HL-60 (cell line): ENCODE results near the gene TEX22.

Experiments
- DNase-seq, 2 experiments: peaks; one replicate each; pipeline ENCODE4 v3.0.0-alpha.2; 2010 to 2020; ENCODE audit warnings: low read depth in 1 of 2, low spot score in 1 of 2
- H3K27ac ChIP-seq: fragments of 250-450 bp; sonication (Bioruptor Pico); replicated peaks from 2 replicates; pipeline ENCODE4 v1.5.1; 2020; ENCODE audit warnings: mild to moderate bottlenecking, moderate library complexity
- H3K27me3 ChIP-seq: fragments of 250-450 bp; sonication (Bioruptor Pico); 2 replicates; pipeline ENCODE4 v1.5.1; 2021; ENCODE audit warnings: mild to moderate bottlenecking, moderate library complexity; ENCODE audit not compliant: insufficient read depth, poor library complexity, severe bottlenecking
- H3K4me3 ChIP-seq: replicated peaks from 2 replicates; pipeline ENCODE4 v1.5.1; 2011; ENCODE audit warnings: mild to moderate bottlenecking, control low read depth, low read length; ENCODE audit not compliant: insufficient read depth
- CTCF ChIP-seq: IDR thresholded peaks from one replicate; pipeline ENCODE4 v1.5.1; 2011; ENCODE audit warnings: low read length, control low read depth, inconsistent platforms; ENCODE audit not compliant: insufficient read depth
- GABPA ChIP-seq: IDR thresholded peaks from 2 replicates; pipeline ENCODE4 v1.6.1; 2012; ENCODE audit warnings: low read depth
- POLR2AphosphoS5 ChIP-seq: IDR thresholded peaks from 2 replicates; pipeline ENCODE4 v1.6.1; 2012; ENCODE audit warnings: low read depth
- SPI1 ChIP-seq: IDR thresholded peaks from 2 replicates; pipeline ENCODE4 v1.6.1; 2012; ENCODE audit warnings: low read depth, mild to moderate bottlenecking, borderline replicate concordance
- TF ChIP-seq, protein P1 (sequence below): IDR thresholded peaks from 2 replicates; pipeline ENCODE4 v1.6.1; 2012; ENCODE audit warnings: low read depth; ENCODE audit not compliant: insufficient replicate concordance

TEX22 gene

GRCh38 chr14:105353136-105353535 lies 45.2 kb upstream of the TEX22 start:
- DNase-seq = no peak
- TF ChIP-seq GABPA (no peak), CTCF (no peak), POLR2AphosphoS5 (no peak), SPI1 (no peak)
- TF ChIP-seq, protein P1, sequence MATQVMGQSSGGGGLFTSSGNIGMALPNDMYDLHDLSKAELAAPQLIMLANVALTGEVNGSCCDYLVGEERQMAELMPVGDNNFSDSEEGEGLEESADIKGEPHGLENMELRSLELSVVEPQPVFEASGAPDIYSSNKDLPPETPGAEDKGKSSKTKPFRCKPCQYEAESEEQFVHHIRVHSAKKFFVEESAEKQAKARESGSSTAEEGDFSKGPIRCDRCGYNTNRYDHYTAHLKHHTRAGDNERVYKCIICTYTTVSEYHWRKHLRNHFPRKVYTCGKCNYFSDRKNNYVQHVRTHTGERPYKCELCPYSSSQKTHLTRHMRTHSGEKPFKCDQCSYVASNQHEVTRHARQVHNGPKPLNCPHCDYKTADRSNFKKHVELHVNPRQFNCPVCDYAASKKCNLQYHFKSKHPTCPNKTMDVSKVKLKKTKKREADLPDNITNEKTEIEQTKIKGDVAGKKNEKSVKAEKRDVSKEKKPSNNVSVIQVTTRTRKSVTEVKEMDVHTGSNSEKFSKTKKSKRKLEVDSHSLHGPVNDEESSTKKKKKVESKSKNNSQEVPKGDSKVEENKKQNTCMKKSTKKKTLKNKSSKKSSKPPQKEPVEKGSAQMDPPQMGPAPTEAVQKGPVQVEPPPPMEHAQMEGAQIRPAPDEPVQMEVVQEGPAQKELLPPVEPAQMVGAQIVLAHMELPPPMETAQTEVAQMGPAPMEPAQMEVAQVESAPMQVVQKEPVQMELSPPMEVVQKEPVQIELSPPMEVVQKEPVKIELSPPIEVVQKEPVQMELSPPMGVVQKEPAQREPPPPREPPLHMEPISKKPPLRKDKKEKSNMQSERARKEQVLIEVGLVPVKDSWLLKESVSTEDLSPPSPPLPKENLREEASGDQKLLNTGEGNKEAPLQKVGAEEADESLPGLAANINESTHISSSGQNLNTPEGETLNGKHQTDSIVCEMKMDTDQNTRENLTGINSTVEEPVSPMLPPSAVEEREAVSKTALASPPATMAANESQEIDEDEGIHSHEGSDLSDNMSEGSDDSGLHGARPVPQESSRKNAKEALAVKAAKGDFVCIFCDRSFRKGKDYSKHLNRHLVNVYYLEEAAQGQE = no peak
- H3K27ac ChIP-seq = no peak overlapping the region
- H3K4me3 ChIP-seq = no peak overlapping the region
- no peaks in the 10 kb centered on the region for H3K27me3 ChIP-seq

DNA sequence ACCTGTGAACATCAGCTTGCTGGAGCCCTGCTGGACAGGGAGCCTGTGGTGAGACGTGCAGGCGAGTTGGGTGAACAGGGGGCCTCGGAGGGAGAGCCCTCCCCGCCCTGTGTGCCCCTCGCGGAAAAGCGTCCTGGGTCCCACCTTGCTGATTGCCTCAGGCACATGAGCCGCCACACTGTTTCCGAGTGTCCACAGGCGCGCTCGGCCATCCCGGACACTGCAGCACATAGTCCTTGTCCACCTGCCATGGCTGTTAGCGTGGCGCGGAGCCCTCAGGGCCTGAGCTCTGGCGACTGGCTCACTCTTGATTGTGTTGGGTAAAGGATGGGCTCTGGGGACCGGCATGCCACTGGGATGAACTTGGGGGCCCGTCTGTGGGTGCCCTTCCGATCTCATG lies 43.8 kb upstream of the TEX22 start:
- Histone ChIP-seq H3K27me3 (no peaks in the 10 kb centered on the region), H3K27ac (no peak overlapping the region), H3K4me3 (no peak overlapping the region)
- TF ChIP-seq, protein P1 = no peak
- TF ChIP-seq POLR2AphosphoS5 (no peak), SPI1 (no peak), GABPA (no peak), CTCF (no peak)
- DNase-seq = no peak

DNA sequence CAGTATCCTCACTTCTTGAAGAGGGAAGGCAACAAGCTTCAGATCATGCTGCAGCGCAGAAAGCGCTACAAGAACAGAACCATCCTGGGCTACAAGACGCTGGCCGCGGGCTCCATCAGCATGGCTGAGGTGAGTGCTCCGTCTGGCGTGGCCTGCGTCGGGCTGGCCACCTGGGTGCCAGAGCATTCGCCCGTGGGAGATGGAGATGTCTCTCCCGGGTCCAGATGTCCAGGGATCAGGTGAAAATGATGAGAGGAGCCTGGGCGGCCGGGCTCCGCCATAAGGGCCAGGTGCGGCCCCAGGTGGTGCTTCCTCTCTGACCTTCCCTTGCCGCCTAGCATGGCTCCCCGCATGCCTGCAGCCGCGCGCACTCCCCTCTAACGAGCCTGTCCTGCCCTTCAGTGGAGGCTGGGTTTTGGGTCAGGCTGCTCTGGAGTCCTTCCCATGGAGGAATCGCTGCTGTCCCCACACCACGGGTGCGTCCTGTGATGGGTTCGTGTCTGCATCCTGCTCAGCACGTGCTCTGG lies 43.2 kb upstream of the TEX22 start:
- DNase-seq = no peak
- H3K27ac ChIP-seq = no peak overlapping the region
- H3K27me3 ChIP-seq = no peaks in the 10 kb centered on the region
- TF ChIP-seq SPI1 (no peak), CTCF (no peak), POLR2AphosphoS5 (no peak), GABPA (no peak)
- TF ChIP-seq, protein P1 = no peak
- no peak overlapping the region for H3K4me3 ChIP-seq
